ENCODE results near the gene RHNO1. TPM values are rescaled to one million over a fixed set of nuclear protein-coding genes. Genes with fewer than 3 reads are reported as not detected.
"Not testable (repeated sequence)": the region's sequence is repeated elsewhere in the genome, so short reads cannot be mapped to it uniquely, and the experiment has no call there.

The RHNO1 gene
- total RNA-seq, 2 experiments from 2014 or later, result 61.1 to 91.4 TPM

DNA sequence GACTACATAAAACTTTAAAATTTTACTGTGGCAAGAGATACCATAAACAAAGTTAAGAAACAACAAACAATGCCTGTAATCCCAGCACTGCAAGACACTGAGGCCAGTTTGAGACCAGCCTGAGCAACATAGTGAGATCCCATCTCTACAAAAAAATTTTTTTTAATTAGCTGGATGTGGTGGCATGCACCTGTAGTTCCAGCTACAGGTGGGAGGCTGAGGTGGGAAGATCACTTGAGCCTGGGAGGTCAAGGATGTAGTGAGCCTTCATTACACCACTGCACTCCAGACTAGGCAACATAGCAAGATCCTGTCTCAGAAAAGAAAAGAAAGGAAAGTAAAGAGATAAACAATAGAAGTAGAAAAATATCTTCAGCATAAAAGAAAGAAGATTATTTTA lies 16.9 kb upstream of the RHNO1 start:
- peaks cover 53% of the 10 kb centered on the region for H3K36me3 Mint-ChIP-seq (ENCODE audit: low read depth)
- intact Hi-C loops (cut with DNase I, micrococcal nuclease), result no loop called here
- no peak for ATAC-seq
- no peaks in the 10 kb centered on the region for H3K4me1 Mint-ChIP-seq
- H3K27me3 Mint-ChIP-seq, result no peaks in the 10 kb centered on the region
- DNase-seq, result no peak
- H3K4me3 Mint-ChIP-seq, result no peak overlapping the region
- H3K9me3 Mint-ChIP-seq (ENCODE audit: low read depth), result no peaks in the 10 kb centered on the region
- ChIA-PET POLR2A (no interaction called here), CTCF (no interaction called here)
- H3K27ac Mint-ChIP-seq, result no peak overlapping the region

- ChIA-PET POLR2A (no interaction called here), CTCF (interaction anchor here (1.4 to 2.9 kb wide), 3 partner anchors 9 to 17 kb away, joined by 4 to 14 read pairs (median 6); no protein-coding TSS in a partner anchor)
- DNase-seq, result no peak
- no peak overlapping the region for H3K4me3 Mint-ChIP-seq
- no peak for ATAC-seq
- H3K4me1 Mint-ChIP-seq, result peaks cover 2% of the 10 kb centered on the region
- intact Hi-C loops (cut with DNase I, micrococcal nuclease), result no loop called here
- H3K27me3 Mint-ChIP-seq, result no peaks in the 10 kb centered on the region
- H3K9me3 Mint-ChIP-seq (ENCODE audit: low read depth), result no peaks in the 10 kb centered on the region
- peaks cover 73% of the 10 kb centered on the region for H3K36me3 Mint-ChIP-seq (ENCODE audit: low read depth)
- H3K27ac Mint-ChIP-seq, result no peak overlapping the region
Measured at GRCh38 chr12:2862876-2863275, 14.1 kb upstream of the RHNO1 start.

GRCh38 chr12:2863402-2863801 lies 13.6 kb upstream of the RHNO1 start:
- H3K4me3 Mint-ChIP-seq; ATAC-seq; H3K4me1 Mint-ChIP-seq; intact Hi-C loops (cut with DNase I, micrococcal nuclease); H3K9me3 Mint-ChIP-seq (ENCODE audit: low read depth); POLR2A ChIA-PET; H3K27ac Mint-ChIP-seq; H3K27me3 Mint-ChIP-seq; DNase-seq: not testable (repeated sequence)
- peaks cover 76% of the 10 kb centered on the region for H3K36me3 Mint-ChIP-seq (ENCODE audit: low read depth)
- CTCF ChIA-PET, result interaction anchor here (1.7 to 2.9 kb wide), 2 partner anchors 9 to 18 kb away, joined by 4 to 14 read pairs; no protein-coding TSS in a partner anchor

DNA sequence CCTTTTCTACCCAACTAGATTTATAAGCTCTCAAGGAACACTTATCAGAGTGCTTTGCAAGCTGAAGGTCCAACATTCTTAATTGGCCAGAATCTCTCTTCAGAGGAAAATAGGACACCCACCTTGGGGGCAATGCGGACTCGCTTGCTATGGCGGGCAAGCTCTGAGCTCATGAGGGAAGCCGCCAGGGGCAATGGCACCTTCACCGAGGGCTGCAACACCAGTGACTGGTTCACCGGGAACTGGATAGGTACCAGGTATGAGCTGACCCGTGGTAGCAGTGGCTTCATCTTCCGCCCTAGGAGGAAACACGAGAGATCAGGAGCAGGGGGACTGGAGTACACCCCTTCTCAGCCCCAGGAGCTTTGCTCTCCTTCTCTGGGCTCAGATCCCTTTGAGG lies 12.8 kb upstream of the RHNO1 start:
- H3K27me3 Mint-ChIP-seq, result no peaks in the 10 kb centered on the region
- H3K4me1 Mint-ChIP-seq, result peaks cover 13% of the 10 kb centered on the region
- DNase-seq (no peak), ATAC-seq (no peak)
- no peak overlapping the region for H3K27ac Mint-ChIP-seq
- ChIA-PET CTCF (interaction anchor here (0.6 to 2.9 kb wide), 5 partner anchors 10 to 85 kb away, joined by 3 to 14 read pairs (median 3); no protein-coding TSS in a partner anchor), POLR2A (no interaction called here)
- H3K9me3 Mint-ChIP-seq (ENCODE audit: low read depth), result no peaks in the 10 kb centered on the region
- intact Hi-C loops (cut with DNase I, micrococcal nuclease), result no loop called here
- H3K4me3 Mint-ChIP-seq, result no peak overlapping the region
- peaks cover 80% of the 10 kb centered on the region for H3K36me3 Mint-ChIP-seq (ENCODE audit: low read depth)

- not testable (repeated sequence) for H3K4me3 Mint-ChIP-seq; H3K27me3 Mint-ChIP-seq; DNase-seq; H3K9me3 Mint-ChIP-seq (ENCODE audit: low read depth); ATAC-seq
- H3K27ac Mint-ChIP-seq, result peak overlapping the region; percentile 85
- CTCF ChIA-PET, result interaction anchor here (0.7 to 1.2 kb wide), 2 partner anchors 11 to 34 kb away, joined by 4 to 5 read pairs; no protein-coding TSS in a partner anchor
- intact Hi-C loops (cut with DNase I, micrococcal nuclease), result loop anchor here in 1 of 2 experiments (1.0 to 2.0 kb wide), 3 partner anchors 8 to 56 kb away; partner anchors contain the start of genes FOXM1, ITFG2, RHNO1 and TULP3
- POLR2A ChIA-PET, result interaction anchor here (1.7 kb wide), 1 partner anchor 8 kb away, joined by 10 read pairs; the partner anchor contains the start of genes FOXM1 and RHNO1
- H3K36me3 Mint-ChIP-seq (ENCODE audit: low read depth), result peaks cover 64% of the 10 kb centered on the region
- peaks cover 13% of the 10 kb centered on the region for H3K4me1 Mint-ChIP-seq
Measured at GRCh38 chr12:2868986-2869632, 7.9 kb upstream of the RHNO1 start.

DNA sequence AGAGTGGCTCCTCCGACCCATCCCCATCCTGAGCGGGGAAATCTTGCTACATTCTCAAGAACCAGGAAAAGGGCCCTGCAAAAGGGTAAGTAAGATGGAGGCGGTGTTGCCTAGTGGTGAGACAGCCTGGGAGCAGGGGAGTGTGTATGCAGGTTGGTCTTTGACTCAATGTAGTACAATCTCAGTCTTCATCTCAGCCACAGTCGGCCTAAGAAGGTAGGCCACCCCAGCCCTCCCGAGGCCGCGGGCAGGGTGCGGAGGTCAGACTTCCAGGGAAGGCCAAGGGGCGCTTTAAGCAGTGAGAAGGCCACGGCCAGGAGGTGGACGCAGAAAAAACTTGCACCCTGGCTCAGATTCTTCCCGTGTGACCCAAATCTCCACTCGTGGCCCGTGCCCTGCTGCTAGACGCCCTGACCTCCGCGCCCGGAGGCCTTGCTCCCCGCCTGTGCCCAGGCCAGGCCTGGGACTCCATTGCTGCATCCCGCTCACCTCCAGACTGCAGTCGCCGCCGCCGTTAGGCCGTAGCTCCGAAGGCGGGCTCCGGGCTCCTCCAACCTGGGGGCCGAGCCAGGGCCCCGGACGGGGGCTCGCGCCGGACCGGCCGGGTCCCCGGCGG lies 484 bp upstream of the RHNO1 start:
- peak; percentile 63 for ATAC-seq
- ChIA-PET CTCF (interaction anchor here (0.7 to 2.3 kb wide), 5 partner anchors 8 to 22 kb away, joined by 3 to 8 read pairs (median 5); partner anchors contain the start of gene TULP3), POLR2A (interaction anchor here (0.6 to 2.7 kb wide), 6 partner anchors 8 to 81 kb away, joined by 3 to 10 read pairs (median 4); partner anchors contain the start of genes FKBP4 and TULP3)
- Mint-ChIP-seq H3K36me3 (ENCODE audit: low read depth) (peaks cover 46% of the 10 kb centered on the region), H3K4me3 (peak overlapping the region; percentile 99), H3K27me3 (no peaks in the 10 kb centered on the region), H3K9me3 (ENCODE audit: low read depth) (no peaks in the 10 kb centered on the region), H3K27ac (peak overlapping the region; percentile 95), H3K4me1 (peaks cover 28% of the 10 kb centered on the region)
- intact Hi-C loops (cut with DNase I, micrococcal nuclease), result loop anchor here (1.0 to 10.0 kb wide), 10 partner anchors 8 to 996 kb away; partner anchors contain the start of genes ITFG2 (in 2 of the 2), TULP3 (in 2 of the 2), DCP1B (in 1 of the 2) and PARP11 (in 1 of the 2)
- DNase-seq, result peak; percentile 59

- peak overlapping the region; percentile 99 for H3K27ac Mint-ChIP-seq
- peaks cover 31% of the 10 kb centered on the region for H3K4me1 Mint-ChIP-seq
- DNase-seq (no peak), ATAC-seq (no peak)
- H3K4me3 Mint-ChIP-seq, result peak overlapping the region; percentile 99
- no peaks in the 10 kb centered on the region for H3K27me3 Mint-ChIP-seq
- no peaks in the 10 kb centered on the region for H3K9me3 Mint-ChIP-seq (ENCODE audit: low read depth)
- intact Hi-C loops (cut with DNase I, micrococcal nuclease), result loop anchor here (1.0 to 10.0 kb wide), 10 partner anchors 10 to 994 kb away; partner anchors contain the start of genes ITFG2 (in 2 of the 2), TULP3 (in 2 of the 2), DCP1B (in 1 of the 2) and PARP11 (in 1 of the 2)
- peaks cover 41% of the 10 kb centered on the region for H3K36me3 Mint-ChIP-seq (ENCODE audit: low read depth)
- POLR2A ChIA-PET, result interaction anchor here (0.5 to 2.7 kb wide), 5 partner anchors 10 to 83 kb away, joined by 3 to 10 read pairs (median 4); partner anchors contain the start of genes FKBP4 and TULP3
- CTCF ChIA-PET, result interaction anchor here (0.7 to 2.3 kb wide), 6 partner anchors 8 to 163 kb away, joined by 3 to 8 read pairs (median 4); no protein-coding TSS in a partner anchor
Measured at GRCh38 chr12:2877953-2878732, 1.1 kb downstream of the RHNO1 start.

DNA sequence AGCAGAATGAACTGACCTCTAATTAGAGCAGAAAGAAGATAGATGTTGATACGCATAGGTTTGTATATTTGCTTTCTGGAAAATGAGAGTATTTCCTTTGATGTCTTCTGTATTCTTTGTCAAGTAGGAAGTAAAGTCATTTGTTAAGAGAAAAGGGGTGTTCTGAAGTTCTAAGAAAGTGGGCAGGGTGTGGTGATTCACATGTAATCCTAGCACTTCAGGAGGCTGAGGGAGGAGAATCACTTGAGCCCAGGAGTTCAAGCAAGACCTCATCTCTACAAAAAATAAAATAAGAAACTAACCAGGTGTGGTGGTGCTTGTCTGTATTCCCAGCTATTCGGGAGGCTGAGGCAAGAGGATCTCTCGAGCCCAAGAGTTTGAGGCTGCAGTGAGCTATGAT lies 2.8 kb downstream of the RHNO1 start:
- POLR2A ChIA-PET, result no interaction called here
- H3K4me1 Mint-ChIP-seq, result peaks cover 31% of the 10 kb centered on the region

DNA sequence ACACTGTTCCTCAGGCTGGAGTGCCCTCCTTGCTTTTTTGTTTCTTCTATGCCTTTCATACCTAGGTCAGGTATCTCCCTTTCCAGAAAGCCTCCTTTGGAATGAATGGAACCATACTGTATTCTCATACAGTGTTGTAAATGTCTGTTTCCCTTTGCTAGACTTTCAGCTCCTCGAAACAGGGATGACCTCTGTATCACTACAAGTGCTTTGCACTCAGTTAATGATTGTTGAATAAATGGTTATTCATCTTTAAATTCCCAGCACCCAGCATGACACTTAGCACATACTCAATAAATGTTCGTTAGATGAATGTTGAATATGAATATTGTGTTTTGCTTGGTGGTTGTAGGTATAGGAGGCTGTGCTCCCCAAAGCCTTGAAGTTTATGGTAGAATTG lies 7.8 kb downstream of the RHNO1 start:
- POLR2A ChIA-PET, result interaction anchor here (1.0 kb wide), 1 partner anchor 8 kb away, joined by 5 read pairs; the partner anchor contains the start of genes FOXM1 and RHNO1
- H3K4me3 Mint-ChIP-seq, result no peak overlapping the region
- H3K27me3 Mint-ChIP-seq, result no peaks in the 10 kb centered on the region
- DNase-seq (no peak), ATAC-seq (no peak)
- intact Hi-C loops (cut with DNase I, micrococcal nuclease), result loop anchor here in 1 of 2 experiments (1.0 to 2.0 kb wide), 2 partner anchors 59 to 156 kb away; no protein-coding TSS in a partner anchor
- no peak overlapping the region for H3K27ac Mint-ChIP-seq
- peaks cover 13% of the 10 kb centered on the region for H3K4me1 Mint-ChIP-seq
- peaks cover 35% of the 10 kb centered on the region for H3K36me3 Mint-ChIP-seq (ENCODE audit: low read depth)
- H3K9me3 Mint-ChIP-seq (ENCODE audit: low read depth), result no peaks in the 10 kb centered on the region
- CTCF ChIA-PET, result interaction anchor here (0.5 to 2.1 kb wide), 8 partner anchors 8 to 189 kb away, joined by 3 to 11 read pairs (median 4); partner anchors contain the start of genes FOXM1 and RHNO1

More for the DNA sequence above, 2.8 kb downstream of the RHNO1 start:
- peak overlapping the region; percentile 42 for H3K27ac Mint-ChIP-seq
- DNase-seq, result no peak
- H3K36me3 Mint-ChIP-seq (ENCODE audit: low read depth), result peaks cover 39% of the 10 kb centered on the region
- CTCF ChIA-PET, result interaction anchor here (1.2 to 1.5 kb wide), 3 partner anchors 11 to 64 kb away, joined by 5 to 7 read pairs (median 7); no protein-coding TSS in a partner anchor
- peak; percentile 28 for ATAC-seq
- no peaks in the 10 kb centered on the region for H3K27me3 Mint-ChIP-seq
- H3K4me3 Mint-ChIP-seq, result no peak overlapping the region
- intact Hi-C loops (cut with DNase I, micrococcal nuclease), result loop anchor here (5.0 to 10.0 kb wide), 4 partner anchors 165 to 992 kb away; partner anchors contain the start of genes DCP1B (in 1 of the 2) and PARP11 (in 1 of the 2)
- no peaks in the 10 kb centered on the region for H3K9me3 Mint-ChIP-seq (ENCODE audit: low read depth)

- H3K27ac Mint-ChIP-seq, result no peak overlapping the region
- ChIA-PET POLR2A (no interaction called here), CTCF (interaction anchor here (0.7 to 1.7 kb wide), 6 partner anchors 10 to 147 kb away, joined by 3 to 7 read pairs (median 4); partner anchors contain the start of genes FOXM1 and RHNO1)
- intact Hi-C loops (cut with DNase I, micrococcal nuclease), result no loop called here
- H3K27me3 Mint-ChIP-seq, result no peaks in the 10 kb centered on the region
- peaks cover 31% of the 10 kb centered on the region for H3K36me3 Mint-ChIP-seq (ENCODE audit: low read depth)
- no peak for ATAC-seq
- peaks cover 19% of the 10 kb centered on the region for H3K4me1 Mint-ChIP-seq
- no peak overlapping the region for H3K4me3 Mint-ChIP-seq
- no peak for DNase-seq
- H3K9me3 Mint-ChIP-seq (ENCODE audit: low read depth), result no peaks in the 10 kb centered on the region
Measured at GRCh38 chr12:2886768-2887450, 9.9 kb downstream of the RHNO1 start.
